HCT116 (cell line): Measurements from ENCODE around the gene RAB8B.

Experiments used
- CEBPB ChIP-seq: IDR thresholded peaks from 2 replicates; pipeline ENCODE4 v1.6.1; 2012; ENCODE audit warnings: low read depth
- EZH2phosphoT487 ChIP-seq: fragments of 200-600 bp; IDR thresholded peaks from 2 replicates; pipeline ENCODE4 v1.6.1; 2018; ENCODE audit warnings: antibody characterized with exemption, borderline replicate concordance
- POLR2A ChIP-seq: IDR thresholded peaks from 2 replicates; pipeline ENCODE4 v1.7.0; 2011; ENCODE audit warnings: borderline replicate concordance; ENCODE audit not compliant: insufficient read depth, insufficient read length; ENCODE audit errors: extremely low read depth
- YY1 ChIP-seq: IDR thresholded peaks from 2 replicates; pipeline ENCODE4 v1.6.1; 2011; ENCODE audit warnings: low read length, low read depth, moderate library complexity, mild to moderate bottlenecking; ENCODE audit not compliant: insufficient replicate concordance; ENCODE audit errors: extremely low read depth
- TF ChIP-seq, protein P1 (sequence below): IDR thresholded peaks from 2 replicates; pipeline ENCODE4 v1.6.1; 2011; ENCODE audit warnings: mild to moderate bottlenecking, low read length, moderate library complexity; ENCODE audit not compliant: insufficient replicate concordance; ENCODE audit errors: extremely low read depth
- TF ChIP-seq, protein P2 (sequence below): IDR thresholded peaks from 2 replicates; pipeline ENCODE4 v1.6.1; 2012; ENCODE audit warnings: low read depth
- TF ChIP-seq, protein P3 (sequence below), 3 experiments: fragments of 200-600 bp in 1 of 3; sonication (generic) in 1 of 3; IDR thresholded peaks in 2 of 3; conservative IDR thresholded peaks in 1 of 3; 2 replicates each; pipeline ENCODE4 v1.5.1; 2012 to 2017; ENCODE audit warnings: low read depth in 2 of 3, low read length in 2 of 3, antibody characterized with exemption in 1 of 3, borderline replicate concordance in 1 of 3, control low read depth in 1 of 3, mild to moderate bottlenecking in 1 of 3, mixed read lengths in 1 of 3, mixed run types in 1 of 3, moderate library complexity in 1 of 3; ENCODE audit not compliant: insufficient read depth in 1 of 3

DNA sequence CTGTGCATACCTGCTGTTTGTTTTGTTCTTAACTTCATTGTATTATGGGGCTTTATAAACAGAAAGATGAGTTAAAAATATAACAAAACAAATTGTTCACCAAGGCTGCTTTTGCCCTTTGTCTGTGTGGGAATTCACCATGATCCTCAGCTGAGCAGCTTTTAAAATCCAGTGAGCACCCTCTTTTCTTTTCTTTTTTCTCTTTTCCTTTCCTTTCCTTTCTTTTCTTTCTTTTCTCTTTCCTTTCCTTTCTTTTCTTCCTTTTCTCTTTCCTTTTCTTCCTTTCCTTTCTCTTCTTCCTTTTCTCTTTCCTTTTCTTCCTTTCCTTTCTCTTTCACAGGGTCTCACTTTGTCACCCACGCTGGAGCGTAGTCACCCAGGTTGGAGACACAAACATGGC lies 38.3 kb downstream of the RAB8B start:
- TF ChIP-seq, protein P1, sequence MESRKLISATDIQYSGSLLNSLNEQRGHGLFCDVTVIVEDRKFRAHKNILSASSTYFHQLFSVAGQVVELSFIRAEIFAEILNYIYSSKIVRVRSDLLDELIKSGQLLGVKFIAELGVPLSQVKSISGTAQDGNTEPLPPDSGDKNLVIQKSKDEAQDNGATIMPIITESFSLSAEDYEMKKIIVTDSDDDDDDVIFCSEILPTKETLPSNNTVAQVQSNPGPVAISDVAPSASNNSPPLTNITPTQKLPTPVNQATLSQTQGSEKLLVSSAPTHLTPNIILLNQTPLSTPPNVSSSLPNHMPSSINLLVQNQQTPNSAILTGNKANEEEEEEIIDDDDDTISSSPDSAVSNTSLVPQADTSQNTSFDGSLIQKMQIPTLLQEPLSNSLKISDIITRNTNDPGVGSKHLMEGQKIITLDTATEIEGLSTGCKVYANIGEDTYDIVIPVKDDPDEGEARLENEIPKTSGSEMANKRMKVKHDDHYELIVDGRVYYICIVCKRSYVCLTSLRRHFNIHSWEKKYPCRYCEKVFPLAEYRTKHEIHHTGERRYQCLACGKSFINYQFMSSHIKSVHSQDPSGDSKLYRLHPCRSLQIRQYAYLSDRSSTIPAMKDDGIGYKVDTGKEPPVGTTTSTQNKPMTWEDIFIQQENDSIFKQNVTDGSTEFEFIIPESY, result no peak
- TF ChIP-seq, protein P2, sequence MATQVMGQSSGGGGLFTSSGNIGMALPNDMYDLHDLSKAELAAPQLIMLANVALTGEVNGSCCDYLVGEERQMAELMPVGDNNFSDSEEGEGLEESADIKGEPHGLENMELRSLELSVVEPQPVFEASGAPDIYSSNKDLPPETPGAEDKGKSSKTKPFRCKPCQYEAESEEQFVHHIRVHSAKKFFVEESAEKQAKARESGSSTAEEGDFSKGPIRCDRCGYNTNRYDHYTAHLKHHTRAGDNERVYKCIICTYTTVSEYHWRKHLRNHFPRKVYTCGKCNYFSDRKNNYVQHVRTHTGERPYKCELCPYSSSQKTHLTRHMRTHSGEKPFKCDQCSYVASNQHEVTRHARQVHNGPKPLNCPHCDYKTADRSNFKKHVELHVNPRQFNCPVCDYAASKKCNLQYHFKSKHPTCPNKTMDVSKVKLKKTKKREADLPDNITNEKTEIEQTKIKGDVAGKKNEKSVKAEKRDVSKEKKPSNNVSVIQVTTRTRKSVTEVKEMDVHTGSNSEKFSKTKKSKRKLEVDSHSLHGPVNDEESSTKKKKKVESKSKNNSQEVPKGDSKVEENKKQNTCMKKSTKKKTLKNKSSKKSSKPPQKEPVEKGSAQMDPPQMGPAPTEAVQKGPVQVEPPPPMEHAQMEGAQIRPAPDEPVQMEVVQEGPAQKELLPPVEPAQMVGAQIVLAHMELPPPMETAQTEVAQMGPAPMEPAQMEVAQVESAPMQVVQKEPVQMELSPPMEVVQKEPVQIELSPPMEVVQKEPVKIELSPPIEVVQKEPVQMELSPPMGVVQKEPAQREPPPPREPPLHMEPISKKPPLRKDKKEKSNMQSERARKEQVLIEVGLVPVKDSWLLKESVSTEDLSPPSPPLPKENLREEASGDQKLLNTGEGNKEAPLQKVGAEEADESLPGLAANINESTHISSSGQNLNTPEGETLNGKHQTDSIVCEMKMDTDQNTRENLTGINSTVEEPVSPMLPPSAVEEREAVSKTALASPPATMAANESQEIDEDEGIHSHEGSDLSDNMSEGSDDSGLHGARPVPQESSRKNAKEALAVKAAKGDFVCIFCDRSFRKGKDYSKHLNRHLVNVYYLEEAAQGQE, result no peak
- TF ChIP-seq, protein P3, sequence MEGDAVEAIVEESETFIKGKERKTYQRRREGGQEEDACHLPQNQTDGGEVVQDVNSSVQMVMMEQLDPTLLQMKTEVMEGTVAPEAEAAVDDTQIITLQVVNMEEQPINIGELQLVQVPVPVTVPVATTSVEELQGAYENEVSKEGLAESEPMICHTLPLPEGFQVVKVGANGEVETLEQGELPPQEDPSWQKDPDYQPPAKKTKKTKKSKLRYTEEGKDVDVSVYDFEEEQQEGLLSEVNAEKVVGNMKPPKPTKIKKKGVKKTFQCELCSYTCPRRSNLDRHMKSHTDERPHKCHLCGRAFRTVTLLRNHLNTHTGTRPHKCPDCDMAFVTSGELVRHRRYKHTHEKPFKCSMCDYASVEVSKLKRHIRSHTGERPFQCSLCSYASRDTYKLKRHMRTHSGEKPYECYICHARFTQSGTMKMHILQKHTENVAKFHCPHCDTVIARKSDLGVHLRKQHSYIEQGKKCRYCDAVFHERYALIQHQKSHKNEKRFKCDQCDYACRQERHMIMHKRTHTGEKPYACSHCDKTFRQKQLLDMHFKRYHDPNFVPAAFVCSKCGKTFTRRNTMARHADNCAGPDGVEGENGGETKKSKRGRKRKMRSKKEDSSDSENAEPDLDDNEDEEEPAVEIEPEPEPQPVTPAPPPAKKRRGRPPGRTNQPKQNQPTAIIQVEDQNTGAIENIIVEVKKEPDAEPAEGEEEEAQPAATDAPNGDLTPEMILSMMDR (IDR thresholded peaks at IDR 0.05 in 2 of 3, conservative IDR thresholded peaks at IDR 0.05 in 1 of 3; ENCODE audit: borderline replicate concordance in 1 of 3, insufficient read depth in 1 of 3, low read depth in 2 of 3, low read length in 2 of 3), result no peak
- TF ChIP-seq CEBPB, result no peak
- TF ChIP-seq YY1, result no peak
- no peak for TF ChIP-seq EZH2phosphoT487
- no peak for TF ChIP-seq POLR2A
